Right atrium auricular region (tissue), 2 donors: ENCODE data around the gene SHANK2. TPM values are rescaled to one million over a fixed set of nuclear protein-coding genes. Genes with fewer than 3 reads are reported as not detected.

Experiments
- DNase-seq: peaks from one replicate; pipeline ENCODE4 v3.0.0-alpha.2; 2019; ENCODE audit warnings: low spot score
- H3K27ac ChIP-seq, 2 donors: fragments of 200-600 bp; sonication (generic); 1 replicate in 1 of 2; 2 replicates in 1 of 2; pipeline ENCODE4 v1.5.1; 2016 to 2019
- H3K27me3 ChIP-seq, 2 donors: fragments of 200-600 bp; sonication (generic); one replicate each; pipeline versions ENCODE4 v1.5.1 to v1.6.0; 2017 to 2019
- H3K36me3 ChIP-seq: fragments of 200-600 bp; sonication (generic); one replicate; pipeline ENCODE4 v1.5.1; 2016
- H3K4me1 ChIP-seq, 2 donors: fragments of 200-600 bp; sonication (generic); one replicate each; pipeline versions ENCODE4 v1.5.1 to v1.6.0; 2017 to 2019
- H3K4me3 ChIP-seq, 2 donors: fragments of 200-600 bp; sonication (generic); 1 replicate in 1 of 2; 2 replicates in 1 of 2; pipeline ENCODE4 v1.5.1; 2017 to 2019; ENCODE audit warnings: mild to moderate bottlenecking in 1 of 2, moderate library complexity in 1 of 2
- H3K9me3 ChIP-seq, 2 donors: fragments of 200-600 bp; sonication (generic); one replicate each; pipeline ENCODE4 v1.5.1; 2019
- CTCF ChIP-seq, 2 donors: fragments of 200-600 bp; sonication (generic); IDR thresholded peaks; one replicate each; pipeline ENCODE4 v1.5.1; 2019; ENCODE audit warnings: antibody characterized with exemption in 2 of 2
- total RNA-seq, 2 donors: library from RNA; depleted of rRNA; stranded (reverse); fragments of >200 nt; gene quantifications; one replicate each; pipeline ENCODE4 v1.1.0, GENCODE V29; 2016

SHANK2 gene
- total RNA-seq, 2 donors from 2014 or later, result 0.07 to 0.35 TPM

- Histone ChIP-seq H3K27ac (no peak overlapping the region), H3K27me3 (no peaks in the 10 kb centered on the region), H3K9me3 (no peaks in the 10 kb centered on the region), H3K4me1 (no peaks in the 10 kb centered on the region), H3K36me3 (no peaks in the 10 kb centered on the region), H3K4me3 (no peak overlapping the region)
- TF ChIP-seq CTCF (IDR thresholded peaks at IDR 0.05), result no peak
- DNase-seq, result no peak
These were observed 40.7 kb downstream of the SHANK2 start for GRCh38 chr11:71211631-71212030.

- Histone ChIP-seq H3K4me3 (no peak overlapping the region), H3K36me3 (no peaks in the 10 kb centered on the region), H3K27ac (no peak overlapping the region), H3K9me3 (no peaks in the 10 kb centered on the region), H3K27me3 (no peaks in the 10 kb centered on the region), H3K4me1 (no peaks in the 10 kb centered on the region)
- TF ChIP-seq CTCF (IDR thresholded peaks at IDR 0.05), result no peak
- no peak for DNase-seq
These were observed 41.5 kb downstream of the SHANK2 start for GRCh38 chr11:71210861-71211260.

GRCh38 chr11:71209656-71210055 lies 42.7 kb downstream of the SHANK2 start:
- DNase-seq, result no peak
- no peaks in the 10 kb centered on the region for H3K9me3 ChIP-seq
- H3K4me3 ChIP-seq, result no peak overlapping the region
- H3K27me3 ChIP-seq, result no peaks in the 10 kb centered on the region
- TF ChIP-seq CTCF (IDR thresholded peaks at IDR 0.05), result no peak
- H3K27ac ChIP-seq, result no peak overlapping the region
- no peaks in the 10 kb centered on the region for H3K36me3 ChIP-seq
- H3K4me1 ChIP-seq, result no peaks in the 10 kb centered on the region

GRCh38 chr11:71209181-71209580 lies 43.2 kb downstream of the SHANK2 start:
- H3K4me3 ChIP-seq, result no peak overlapping the region
- TF ChIP-seq CTCF (IDR thresholded peaks at IDR 0.05), result no peak
- no peaks in the 10 kb centered on the region for H3K27me3 ChIP-seq
- no peaks in the 10 kb centered on the region for H3K9me3 ChIP-seq
- H3K36me3 ChIP-seq, result no peaks in the 10 kb centered on the region
- H3K27ac ChIP-seq, result no peak overlapping the region
- no peak for DNase-seq
- no peaks in the 10 kb centered on the region for H3K4me1 ChIP-seq

GRCh38 chr11:71208011-71208774 lies 44.2 kb downstream of the SHANK2 start:
- no peak overlapping the region for H3K4me3 ChIP-seq
- H3K27me3 ChIP-seq, result no peaks in the 10 kb centered on the region
- no peaks in the 10 kb centered on the region for H3K4me1 ChIP-seq
- no peaks in the 10 kb centered on the region for H3K9me3 ChIP-seq
- H3K27ac ChIP-seq, result no peak overlapping the region
- no peak for TF ChIP-seq CTCF (IDR thresholded peaks at IDR 0.05)
- DNase-seq, result no peak
- no peaks in the 10 kb centered on the region for H3K36me3 ChIP-seq

GRCh38 chr11:71207563-71207962 lies 44.8 kb downstream of the SHANK2 start:
- no peaks in the 10 kb centered on the region for H3K27me3 ChIP-seq
- no peak for TF ChIP-seq CTCF (IDR thresholded peaks at IDR 0.05)

More at GRCh38 chr11:71207563-71207962, 44.8 kb downstream of the SHANK2 start:
- no peak for DNase-seq
- no peaks in the 10 kb centered on the region for H3K36me3 ChIP-seq
- H3K4me1 ChIP-seq, result no peaks in the 10 kb centered on the region
- no peak overlapping the region for H3K4me3 ChIP-seq
- no peak overlapping the region for H3K27ac ChIP-seq
- H3K9me3 ChIP-seq, result no peaks in the 10 kb centered on the region
